HG03095 (cell line): Measurements from ENCODE around the gene ZNF3.
A peak's percentile ranks its signal among the peaks of the same experiment; 100 is the strongest.

Experiments
- ATAC-seq: cut with Tn5 transposase; IDR thresholded peaks from one replicate; pipeline ENCODE4 v1.9.1; 2021; ENCODE audit warnings: moderate library complexity; ENCODE audit not compliant: unreplicated experiment

ZNF3 gene

GRCh38 chr7:100088621-100089457 is 7.3 kb upstream of the ZNF3 start, which contains the start of gene COPS6:
TSS of gene COPS6 (plus strand) at chr7:100088969. CDS start at chr7:100088991, 22 bp downstream.
- ATAC-seq: peak; percentile 44

- ATAC-seq: no peak
Measured at GRCh38 chr7:100088095-100088620, 6.6 kb upstream of the ZNF3 start.

- ATAC-seq: no peak
Measured at GRCh38 chr7:100087055-100087750, 5.7 kb upstream of the ZNF3 start.

- no peak for ATAC-seq
Measured at GRCh38 chr7:100085515-100085914, 4.0 kb upstream of the ZNF3 start.

DNA sequence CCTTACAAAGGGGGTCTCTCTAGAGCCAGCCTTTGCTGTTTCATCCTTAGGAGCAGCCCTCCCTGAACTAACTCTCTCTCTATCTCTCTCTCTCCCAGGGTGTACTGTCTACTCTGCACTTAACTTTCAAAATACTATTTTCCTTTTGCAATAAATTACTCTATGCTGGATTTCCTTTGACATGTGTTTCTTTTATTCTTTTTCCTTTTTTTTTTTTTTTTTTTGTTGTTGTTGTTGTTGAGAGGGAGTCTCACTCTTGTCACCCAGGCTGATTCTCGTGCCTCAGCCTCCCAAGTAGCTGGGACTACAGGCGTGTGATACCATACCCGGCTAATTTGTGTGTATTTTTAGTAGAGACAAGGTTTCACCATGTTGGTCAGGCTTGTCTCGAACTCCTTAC is 1.5 kb upstream of the ZNF3 start:
- ATAC-seq: no peak

- ATAC-seq: peak; percentile 10
Measured at GRCh38 chr7:100080907-100081534, 502 bp downstream of the ZNF3 start.

DNA sequence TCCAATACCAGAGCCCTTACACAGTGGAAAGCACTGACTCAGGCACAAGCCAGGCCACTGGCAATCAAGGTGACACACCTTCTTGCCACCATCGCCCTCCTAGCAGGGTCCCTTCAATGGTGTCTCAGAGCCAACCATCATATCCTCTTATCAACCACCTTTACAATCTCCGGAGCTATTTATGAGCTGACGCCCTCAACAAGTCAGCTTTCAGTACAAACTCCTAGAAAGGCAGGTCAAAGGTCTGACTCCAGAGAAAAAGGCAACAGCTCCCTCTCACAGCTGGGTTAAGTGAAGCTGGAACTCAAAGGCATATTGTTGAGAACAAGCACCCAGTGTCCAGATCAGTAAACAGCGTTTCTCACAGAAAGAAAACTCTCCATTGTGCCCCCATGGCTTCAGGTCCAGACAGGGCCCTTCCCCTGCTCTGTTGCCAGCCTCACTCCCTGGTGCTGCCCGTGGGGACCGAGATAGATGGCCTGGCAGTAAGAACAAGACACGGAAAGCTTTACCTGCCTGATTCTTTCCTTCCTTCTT is 2.4 kb downstream of the ZNF3 start:
- no peak for ATAC-seq

GRCh38 chr7:100077205-100077604 is 4.3 kb downstream of the ZNF3 start:
- no peak for ATAC-seq

GRCh38 chr7:100075418-100075817 is 6.1 kb downstream of the ZNF3 start:
- no peak for ATAC-seq

GRCh38 chr7:100074841-100075240 is 6.7 kb downstream of the ZNF3 start:
- ATAC-seq: no peak

GRCh38 chr7:100072462-100072861 is 9.1 kb downstream of the ZNF3 start:
- ATAC-seq: no peak

DNA sequence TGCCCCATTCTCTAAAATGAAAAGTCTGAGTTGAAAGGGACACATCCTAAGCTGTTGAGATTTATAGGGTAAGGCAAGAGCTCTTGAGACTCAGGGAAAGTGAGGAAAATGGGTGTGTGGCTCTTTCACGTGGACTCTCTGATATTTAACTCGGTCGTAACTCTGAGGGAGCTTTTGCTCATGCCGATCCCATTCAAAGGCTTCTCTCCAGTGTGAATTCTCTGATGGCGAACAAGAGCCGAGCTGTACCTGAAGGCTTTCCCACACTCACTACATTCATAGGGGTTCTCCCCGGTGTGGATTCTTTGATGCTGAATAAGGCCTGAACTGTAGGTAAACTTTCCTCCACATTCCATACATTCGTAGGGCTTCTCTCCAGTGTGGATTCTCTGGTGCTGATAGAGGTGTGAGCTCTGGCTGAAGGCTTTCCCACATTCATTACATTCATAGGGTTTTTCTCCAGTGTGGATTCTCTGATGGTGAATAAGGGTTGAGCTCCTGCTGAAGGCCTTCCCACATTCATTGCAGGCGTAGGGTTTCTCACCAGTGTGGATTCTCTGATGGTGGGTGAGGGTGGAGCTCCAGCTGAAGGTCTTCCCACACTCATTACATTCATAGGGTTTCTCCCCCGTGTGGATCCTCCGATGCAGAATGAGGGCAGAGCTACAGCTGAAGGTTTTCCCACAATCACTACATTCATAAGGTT is 10.4 kb downstream of the ZNF3 start:
- ATAC-seq: no peak

- ATAC-seq: no peak
Measured at GRCh38 chr7:100069991-100070390, 11.5 kb downstream of the ZNF3 start.

DNA sequence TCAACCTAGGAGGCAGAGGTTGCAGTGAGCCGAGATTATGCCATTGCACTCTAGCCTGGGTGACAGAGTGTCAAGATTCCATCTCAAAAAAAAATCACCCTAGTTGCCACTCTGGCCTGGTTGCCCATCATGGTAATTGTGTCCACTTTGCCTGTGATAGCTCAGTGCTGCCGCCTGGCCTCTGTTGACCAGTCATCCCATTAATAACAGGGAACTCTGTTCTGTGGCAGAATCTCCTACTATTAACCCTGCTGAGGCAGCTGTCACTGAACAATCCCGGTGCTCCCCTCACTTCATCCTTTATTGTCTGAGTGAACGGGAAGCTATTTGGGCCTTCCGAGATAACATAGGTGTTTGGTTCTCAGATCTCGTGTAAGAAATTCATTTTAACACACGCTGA is 14.6 kb downstream of the ZNF3 start:
- ATAC-seq: no peak

DNA sequence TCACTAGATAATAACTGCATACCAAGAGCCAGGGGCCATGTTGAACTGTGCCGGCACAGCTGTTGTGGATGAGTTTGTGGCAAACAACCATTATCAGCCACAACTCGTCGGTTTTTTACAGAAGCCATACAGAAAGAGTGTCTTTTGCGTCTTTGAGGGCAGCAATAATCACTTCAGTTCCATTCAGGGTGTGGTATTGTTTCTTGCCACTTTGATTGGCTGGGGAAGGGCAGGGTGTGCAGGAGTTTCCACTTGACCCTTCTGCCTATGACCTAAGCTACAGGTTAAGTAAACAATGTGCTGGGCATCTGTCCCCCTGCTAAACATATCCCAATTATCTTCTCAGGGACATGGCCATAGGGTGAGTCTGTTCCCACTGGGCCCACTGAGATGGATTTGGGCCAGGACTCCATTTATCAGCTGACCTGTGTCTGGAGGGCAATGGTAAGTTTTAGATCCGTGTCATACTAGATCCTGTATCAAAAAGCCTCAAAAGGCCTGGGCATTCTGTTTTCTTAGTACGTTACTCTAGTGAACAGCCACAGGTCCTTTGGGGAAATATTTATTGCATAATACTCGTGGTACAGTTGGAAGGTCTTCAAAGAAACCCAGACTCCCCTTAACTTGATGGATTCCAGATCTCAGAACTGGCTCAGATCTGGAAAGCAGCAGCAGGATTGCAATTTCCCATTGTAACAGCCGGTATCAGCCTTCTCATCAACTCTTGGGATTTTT is 15.9 kb downstream of the ZNF3 start:
- ATAC-seq: no peak

DNA sequence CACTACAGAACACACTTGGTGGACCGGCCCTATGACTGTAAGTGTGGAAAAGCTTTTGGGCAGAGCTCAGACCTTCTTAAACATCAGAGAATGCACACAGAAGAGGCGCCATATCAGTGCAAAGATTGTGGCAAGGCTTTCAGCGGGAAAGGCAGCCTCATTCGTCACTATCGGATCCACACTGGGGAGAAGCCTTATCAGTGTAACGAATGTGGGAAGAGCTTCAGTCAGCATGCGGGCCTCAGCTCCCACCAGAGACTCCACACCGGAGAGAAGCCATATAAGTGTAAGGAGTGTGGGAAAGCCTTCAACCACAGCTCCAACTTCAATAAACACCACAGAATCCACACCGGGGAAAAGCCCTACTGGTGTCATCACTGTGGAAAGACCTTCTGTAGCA is 17.4 kb downstream of the ZNF3 start:
- no peak for ATAC-seq

GRCh38 chr7:100063376-100063775 is 18.1 kb downstream of the ZNF3 start:
- no peak for ATAC-seq

DNA sequence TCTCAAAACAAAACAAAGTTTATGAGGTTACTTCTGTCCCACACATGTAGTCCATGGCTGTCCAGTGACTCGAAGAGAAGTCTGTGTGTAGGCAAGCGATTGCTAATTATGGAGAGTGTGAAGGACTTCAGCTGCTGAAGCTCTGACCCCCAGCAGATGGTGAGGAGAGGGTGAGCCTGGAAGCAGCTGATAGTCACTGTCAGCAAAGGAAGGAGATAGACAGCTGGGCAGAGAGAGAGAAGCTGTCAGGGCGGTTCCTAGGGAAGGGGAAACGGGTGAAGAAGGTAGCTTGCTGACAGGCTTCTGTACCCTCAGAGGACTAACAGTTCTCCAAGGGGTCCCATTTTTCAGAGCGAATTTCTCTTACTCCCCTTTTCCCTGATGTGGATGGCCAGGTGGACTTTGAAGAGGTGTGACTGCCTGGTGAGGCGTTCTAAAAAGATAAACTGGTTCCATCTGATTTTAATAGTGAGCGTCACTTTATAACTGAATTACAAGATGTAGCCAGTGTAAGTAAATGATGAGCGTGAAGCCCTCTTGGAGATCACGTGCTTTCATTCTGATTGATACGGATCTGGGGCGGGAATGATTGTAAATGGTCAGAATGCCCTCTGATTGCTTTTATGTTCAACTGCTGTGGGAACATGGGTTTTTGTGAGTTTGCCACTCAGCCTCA is 19.9 kb downstream of the ZNF3 start:
- ATAC-seq: no peak

- no peak for ATAC-seq
Measured at GRCh38 chr7:100059251-100059739, 22.2 kb downstream of the ZNF3 start.
